COR-L47 (cell line): ENCODE measurements around the gene CDH23.
"Not testable (repeated sequence)": the region's sequence is repeated elsewhere in the genome, so short reads cannot be mapped to it uniquely, and the experiment has no call there.

Source experiments
- DNase-seq: peaks from one replicate; lab custom pipeline; 2025; lab: John Stamatoyannopoulos, UW

Gene CDH23

GRCh38 chr10:71584902-71585563 is 188.3 kb downstream of the CDH23 start:
- DNase-seq = no peak

- no peak for DNase-seq
These were observed 189.0 kb downstream of the CDH23 start for GRCh38 chr10:71585564-71586290.

GRCh38 chr10:71587941-71588573 is 191.3 kb downstream of the CDH23 start:
- no peak for DNase-seq

GRCh38 chr10:71588685-71589084 is 192.0 kb downstream of the CDH23 start:
- DNase-seq = no peak

GRCh38 chr10:71589617-71590551 is 193.2 kb downstream of the CDH23 start:
- DNase-seq = no peak

- DNase-seq = no peak
These were observed 194.1 kb downstream of the CDH23 start for GRCh38 chr10:71590781-71591350.

- DNase-seq = no peak
These were observed 198.3 kb downstream of the CDH23 start for GRCh38 chr10:71594934-71595571.

- no peak for DNase-seq
These were observed 198.9 kb downstream of the CDH23 start for GRCh38 chr10:71595649-71596048.

GRCh38 chr10:71596127-71596526 is 199.4 kb downstream of the CDH23 start:
- no peak for DNase-seq

- DNase-seq = no peak
These were observed 200.0 kb downstream of the CDH23 start for GRCh38 chr10:71596759-71597158.

GRCh38 chr10:71597821-71598498 is 201.2 kb downstream of the CDH23 start:
- no peak for DNase-seq

GRCh38 chr10:71598621-71599055 is 201.9 kb downstream of the CDH23 start:
- no peak for DNase-seq

GRCh38 chr10:71599518-71599917 is 202.8 kb downstream of the CDH23 start:
- DNase-seq = no peak

- not testable (repeated sequence) for DNase-seq
These were observed 203.5 kb downstream of the CDH23 start for GRCh38 chr10:71600242-71600641.

- DNase-seq = no peak
These were observed 204.1 kb downstream of the CDH23 start for GRCh38 chr10:71600849-71601248.

- no peak for DNase-seq
These were observed 204.6 kb downstream of the CDH23 start for GRCh38 chr10:71601273-71601672.

GRCh38 chr10:71603150-71603549 is 206.4 kb downstream of the CDH23 start:
- DNase-seq = no peak

GRCh38 chr10:71603754-71604153 is 207.0 kb downstream of the CDH23 start:
- no peak for DNase-seq

GRCh38 chr10:71604324-71605018 is 207.8 kb downstream of the CDH23 start:
- no peak for DNase-seq
